Measurements from ENCODE around the gene NOP9.

The NOP9 gene

GRCh38 chr14:24299255-24300191 lies at the start of gene NOP9, which contains the start of gene DHRS1:
TSS of gene NOP9 (plus strand) at chr14:24299850. CDS start at chr14:24299955, 105 bp downstream.
TSS of gene DHRS1 (minus strand) at chr14:24299780. CDS start at chr14:24299106, 674 bp downstream.
- DNase-seq, result peak; percentile 85

- no peak for DNase-seq
Measured at GRCh38 chr14:24250354-24250753, 49.3 kb upstream of the NOP9 start.

- DNase-seq, result no peak
Measured at GRCh38 chr14:24251880-24252288, 47.8 kb upstream of the NOP9 start.

GRCh38 chr14:24252289-24253124 lies 47.1 kb upstream of the NOP9 start:
- DNase-seq, result no peak

- no peak for DNase-seq
Measured at GRCh38 chr14:24253936-24254335, 45.7 kb upstream of the NOP9 start.

- no peak for DNase-seq
Measured at GRCh38 chr14:24254630-24255392, 44.8 kb upstream of the NOP9 start.

GRCh38 chr14:24255438-24255837 lies 44.2 kb upstream of the NOP9 start:
- no peak for DNase-seq

- DNase-seq, result no peak
Measured at GRCh38 chr14:24255931-24256711, 43.5 kb upstream of the NOP9 start.

GRCh38 chr14:24256960-24257359 lies 42.7 kb upstream of the NOP9 start:
- no peak for DNase-seq

GRCh38 chr14:24258119-24258518 lies 41.5 kb upstream of the NOP9 start:
- no peak for DNase-seq

- no peak for DNase-seq
Measured at GRCh38 chr14:24258548-24259265, 40.9 kb upstream of the NOP9 start.

- no peak for DNase-seq
Measured at GRCh38 chr14:24259282-24260025, 40.2 kb upstream of the NOP9 start.

- DNase-seq, result no peak
Measured at GRCh38 chr14:24260026-24260779, 39.4 kb upstream of the NOP9 start.

GRCh38 chr14:24260780-24261157 lies 38.9 kb upstream of the NOP9 start:
- DNase-seq, result no peak

GRCh38 chr14:24261256-24261968 lies 38.2 kb upstream of the NOP9 start:
- DNase-seq, result no peak

GRCh38 chr14:24261969-24262327 lies 37.7 kb upstream of the NOP9 start:
- DNase-seq, result no peak

- DNase-seq, result peak; percentile 5
Measured at GRCh38 chr14:24262821-24263733, 36.6 kb upstream of the NOP9 start, which contains the start of gene TGM1. TSS of gene TGM1 (minus strand) at chr14:24263177. CDS start at chr14:24262352, 825 bp downstream.

GRCh38 chr14:24263848-24264247 lies 35.8 kb upstream of the NOP9 start:
- no peak for DNase-seq
